ENCODE results near the gene TIMM22.

Gene TIMM22

DNA sequence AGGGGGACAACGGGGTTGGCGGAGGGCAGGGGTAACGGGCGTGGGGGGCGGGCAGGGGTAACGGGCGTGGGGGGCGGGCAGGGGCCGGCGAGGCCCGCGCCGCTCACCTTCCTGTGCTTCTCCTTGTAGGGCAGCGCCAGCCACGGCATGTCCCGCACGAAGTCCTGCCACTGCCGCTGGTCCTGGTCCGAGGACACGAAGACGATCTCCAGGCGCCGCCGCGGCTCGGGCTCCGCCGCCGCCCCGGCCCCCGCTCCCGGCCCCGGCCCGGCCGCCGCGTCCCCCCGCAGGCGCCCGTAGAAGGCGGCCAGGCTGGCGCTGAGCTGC is 17.8 kb upstream of the TIMM22 start:
- TF ChIP-seq CTCF (IDR thresholded peaks at IDR 0.05; ENCODE audit: low read depth, low read length, missing control alignments) = no peak
- DNase-seq (ENCODE audit: low read depth) = no peak
- H3K4me3 ChIP-seq (ENCODE audit: low read depth, low read length) = peak overlapping the region; percentile 72
- in situ Hi-C loops (cut with HindIII; ENCODE audit: low sequenced_read_pairs) = loop anchor here (10.0 to 25.0 kb wide), 2 partner anchors 104 to 192 kb away; partner anchors contain the start of genes GLOD4 and MRM3

DNA sequence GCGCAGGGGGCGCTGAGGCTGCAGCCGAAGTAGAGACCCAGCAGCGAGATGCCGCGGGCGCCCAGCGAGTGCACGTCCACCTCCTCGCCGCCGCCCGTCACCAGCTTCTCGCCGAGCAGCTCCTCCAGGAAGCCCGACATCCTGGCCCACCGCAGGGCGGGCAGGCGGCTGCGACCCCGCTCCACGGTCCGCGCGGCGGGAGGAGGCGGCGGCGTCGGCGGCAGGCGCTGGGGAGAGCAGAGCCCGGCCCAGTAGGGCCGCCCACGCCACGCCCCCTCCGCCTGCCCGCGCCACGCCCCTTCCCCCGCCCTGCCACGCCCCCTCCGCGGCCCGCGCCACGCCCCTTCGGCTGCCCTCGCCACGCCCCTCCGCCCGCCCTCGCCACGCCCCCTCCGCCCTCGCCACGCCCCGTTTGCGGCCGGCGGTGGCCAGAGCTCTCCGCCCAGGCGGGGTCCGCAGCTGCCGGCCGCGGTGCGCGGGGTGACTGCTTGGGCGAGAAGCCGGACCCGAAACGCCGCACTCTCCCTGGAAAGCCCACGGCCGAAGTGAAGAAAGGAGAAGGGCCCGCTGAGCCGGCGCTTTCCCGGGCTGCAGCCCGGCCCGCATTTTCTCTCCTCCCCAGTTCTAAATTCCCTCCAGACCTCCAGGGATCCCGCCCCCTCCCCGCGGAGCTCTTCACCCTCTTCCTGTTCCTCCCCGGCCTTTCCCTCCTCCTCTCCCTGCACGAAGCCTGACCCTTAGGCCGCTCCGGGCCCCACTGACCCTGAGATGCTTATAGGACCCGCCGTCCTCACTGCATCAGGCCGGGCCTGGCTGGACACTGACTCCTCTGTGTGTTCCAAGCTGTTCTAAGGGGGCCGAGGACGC is 17.2 kb upstream of the TIMM22 start, which contains the start of gene NXN:
Gene NXN (minus strand): TSS at position 238 of the 867 bp plus-strand sequence.
- peak within 1 kb of the TSS; percentile 72 for H3K4me3 ChIP-seq (ENCODE audit: low read depth, low read length)
- no peak for DNase-seq (ENCODE audit: low read depth)
- in situ Hi-C loops (cut with HindIII; ENCODE audit: low sequenced_read_pairs) = loop anchor here (10.0 to 25.0 kb wide), 2 partner anchors 105 to 192 kb away; partner anchors contain the start of genes GLOD4 and MRM3
- TF ChIP-seq CTCF (IDR thresholded peaks at IDR 0.05; ENCODE audit: low read depth, low read length, missing control alignments) = peak; percentile 20

DNA sequence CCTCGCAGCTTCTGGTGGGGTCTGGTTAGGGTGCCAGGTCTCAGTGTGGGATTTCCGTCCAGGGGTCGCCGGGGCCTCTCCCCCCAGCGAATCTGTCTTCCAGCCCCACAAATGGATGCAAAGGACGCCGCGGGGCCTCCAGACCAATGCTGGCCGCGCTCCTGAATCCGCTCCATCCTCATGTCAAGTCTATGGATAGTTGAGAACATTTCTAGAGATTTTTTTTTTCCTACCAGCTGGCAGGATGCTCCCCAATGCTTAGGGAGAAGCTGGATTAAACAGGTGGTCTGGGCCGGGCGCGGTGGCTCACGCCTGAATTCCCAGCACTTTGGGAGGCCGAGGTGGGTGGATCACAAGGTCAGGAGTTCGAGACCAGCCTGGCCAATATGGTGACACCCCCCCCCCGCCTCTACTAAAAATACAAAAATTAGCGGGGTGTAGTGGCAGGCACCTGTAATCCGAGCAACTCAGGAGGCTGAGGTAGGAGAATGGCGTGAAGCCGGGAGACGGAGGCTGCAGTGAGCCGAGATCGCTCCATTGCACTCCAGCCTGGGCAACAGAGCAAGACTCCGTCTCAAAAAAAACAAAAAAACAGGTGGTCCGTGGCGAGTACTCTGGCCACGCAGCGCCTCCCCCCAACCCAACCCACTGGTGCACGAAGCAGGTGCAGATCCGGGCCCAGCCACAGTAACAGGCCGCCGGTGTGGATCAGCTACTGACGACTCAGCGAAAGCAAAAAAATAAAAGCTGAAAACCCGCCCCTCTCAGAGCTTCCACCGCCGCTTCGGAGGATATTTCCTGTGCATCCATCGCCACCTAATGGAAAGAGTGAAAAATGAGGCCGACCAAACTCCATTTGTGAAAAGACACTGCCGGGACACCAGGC is 16.3 kb upstream of the TIMM22 start:
- peak; percentile 70 for TF ChIP-seq CTCF (IDR thresholded peaks at IDR 0.05; ENCODE audit: low read depth, low read length, missing control alignments)
- peak; percentile 69 for DNase-seq (ENCODE audit: low read depth)
- in situ Hi-C loops (cut with HindIII; ENCODE audit: low sequenced_read_pairs) = loop anchor here (25.0 kb wide), 1 partner anchor 193 kb away; the partner anchor contains the start of genes GLOD4 and MRM3
- H3K4me3 ChIP-seq (ENCODE audit: low read depth, low read length) = peak overlapping the region; percentile 47

DNA sequence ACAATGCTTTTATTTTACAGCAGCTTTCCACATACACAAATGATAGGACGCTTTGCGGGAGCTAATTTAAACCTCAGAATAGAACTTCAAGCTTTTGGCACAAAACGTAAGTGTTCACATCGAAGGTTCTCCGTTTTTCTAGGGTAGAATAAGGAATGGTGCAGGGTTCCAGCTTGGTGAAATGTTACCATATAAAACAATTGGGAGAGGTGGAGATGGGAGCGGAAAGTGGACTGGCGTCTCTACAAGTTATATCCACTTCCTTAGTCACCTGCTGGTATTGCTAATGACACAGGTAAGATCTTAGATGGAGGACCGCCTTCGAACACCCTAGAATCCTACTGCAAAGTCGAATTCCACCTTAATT is 15.7 kb upstream of the TIMM22 start:
- in situ Hi-C loops (cut with HindIII; ENCODE audit: low sequenced_read_pairs) = loop anchor here (25.0 kb wide), 1 partner anchor 194 kb away; the partner anchor contains the start of genes GLOD4 and MRM3
- no peak overlapping the region for H3K4me3 ChIP-seq (ENCODE audit: low read depth, low read length)
- no peak for DNase-seq (ENCODE audit: low read depth)
- no peak for TF ChIP-seq CTCF (IDR thresholded peaks at IDR 0.05; ENCODE audit: low read depth, low read length, missing control alignments)

- no peak overlapping the region for H3K4me3 ChIP-seq (ENCODE audit: low read depth, low read length)
- in situ Hi-C loops (cut with HindIII; ENCODE audit: low sequenced_read_pairs) = loop anchor here (25.0 kb wide), 1 partner anchor 197 kb away; the partner anchor contains the start of genes GLOD4 and MRM3
- TF ChIP-seq CTCF (IDR thresholded peaks at IDR 0.05; ENCODE audit: low read depth, low read length, missing control alignments) = no peak
- no peak for DNase-seq (ENCODE audit: low read depth)
Measured at GRCh38 chr17:983921-984320, 13.0 kb upstream of the TIMM22 start.

DNA sequence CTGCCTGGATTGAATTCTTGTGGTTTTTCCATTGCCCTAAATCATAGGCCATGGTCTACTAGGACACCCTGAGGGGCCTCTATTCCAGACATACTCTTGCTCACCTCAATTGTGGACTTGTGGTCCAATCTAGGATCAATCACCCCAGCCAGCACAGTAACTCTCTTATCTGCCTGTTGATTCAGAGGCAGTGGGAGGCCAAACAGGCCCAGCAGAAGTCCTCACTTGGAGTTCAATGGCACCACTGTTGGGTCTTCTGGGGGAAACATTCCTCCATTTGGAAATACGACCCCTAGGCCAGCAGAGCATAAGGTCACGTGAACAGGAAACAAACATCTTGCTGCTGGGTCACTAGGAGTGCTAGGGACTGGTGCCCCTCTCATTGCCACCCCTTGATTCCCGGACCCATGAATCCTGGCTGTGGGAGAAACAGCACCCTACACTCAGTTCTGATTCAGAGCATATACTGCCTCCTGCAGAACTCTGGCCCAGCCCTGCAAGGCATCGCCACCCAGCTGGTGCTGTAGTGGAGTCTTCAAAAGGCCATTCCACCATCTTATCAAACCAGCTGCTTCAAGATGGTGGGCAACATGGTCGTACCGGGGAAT is 10.5 kb upstream of the TIMM22 start:
- in situ Hi-C loops (cut with HindIII; ENCODE audit: low sequenced_read_pairs) = loop anchor here (25.0 kb wide), 1 partner anchor 199 kb away; the partner anchor contains the start of genes GLOD4 and MRM3
- TF ChIP-seq CTCF (IDR thresholded peaks at IDR 0.05; ENCODE audit: low read depth, low read length, missing control alignments) = no peak

More for the DNA sequence above, 10.5 kb upstream of the TIMM22 start:
- no peak for DNase-seq (ENCODE audit: low read depth)
- no peak overlapping the region for H3K4me3 ChIP-seq (ENCODE audit: low read depth, low read length)

All from astrocyte of the cerebellum (primary cell).